ENCODE measurements around the gene PDE3B. TPM values are rescaled to one million over a fixed set of nuclear protein-coding genes. Genes with fewer than 3 reads are reported as not detected.
"Not testable (repeated sequence)": the region's sequence is repeated elsewhere in the genome, so short reads cannot be mapped to it uniquely, and the experiment has no call there.

PDE3B gene
- total RNA-seq, 1 donor from 2014 or later = 28.5 TPM

DNA sequence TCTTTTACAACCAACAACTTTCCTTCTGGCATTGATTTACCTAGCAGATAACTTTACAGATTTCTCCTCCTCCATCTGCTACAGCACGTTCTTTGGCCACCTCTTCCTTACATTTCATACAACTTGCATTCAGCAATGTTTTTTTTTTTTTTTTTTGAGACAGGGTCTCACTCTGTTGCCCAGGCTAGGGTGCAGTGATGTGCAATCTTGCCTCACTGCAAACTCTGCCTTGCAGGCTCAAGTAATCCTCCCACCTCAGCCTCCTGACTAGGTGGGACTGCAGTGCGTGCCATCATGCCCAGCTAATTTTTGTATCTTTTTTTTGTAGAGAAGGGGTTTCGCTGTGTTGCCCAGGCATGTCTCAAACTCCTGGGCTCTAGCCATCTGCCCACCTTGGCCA is 6.5 kb downstream of the PDE3B start:
- TF ChIP-seq CTCF (IDR thresholded peaks at IDR 0.05) = no peak
- intact Hi-C loops (cut with DNase I) = no loop called here
- H3K27ac ChIP-seq = no peak overlapping the region
- H3K4me3 ChIP-seq = no peak overlapping the region
- peaks cover 9% of the 10 kb centered on the region for H3K4me1 ChIP-seq
- DNase-seq = no peak
- no peaks in the 10 kb centered on the region for H3K36me3 ChIP-seq
- no peak for ATAC-seq
- H3K9me3 ChIP-seq = no peaks in the 10 kb centered on the region
- peaks cover 7% of the 10 kb centered on the region for H3K27me3 ChIP-seq

DNA sequence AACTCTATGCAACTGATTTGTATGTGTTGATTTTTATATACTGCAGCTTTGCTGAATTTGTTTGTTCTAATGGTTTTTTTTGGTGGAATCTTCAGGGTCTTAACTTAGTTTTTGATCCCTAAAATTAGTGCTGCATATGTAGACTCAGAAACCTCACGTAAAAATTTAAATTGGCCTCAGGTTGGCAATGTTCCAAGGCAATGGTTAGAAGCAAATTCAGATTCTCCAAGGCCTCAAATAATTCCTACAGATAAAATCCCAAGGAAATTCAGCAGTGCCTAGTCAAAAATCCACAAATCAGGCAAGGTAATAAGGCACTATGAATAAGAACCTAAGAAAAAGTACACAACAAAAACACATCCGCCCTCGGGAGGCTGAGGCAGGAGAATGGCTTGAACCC is 9.5 kb downstream of the PDE3B start:
- no peak for TF ChIP-seq CTCF (IDR thresholded peaks at IDR 0.05)

DNA sequence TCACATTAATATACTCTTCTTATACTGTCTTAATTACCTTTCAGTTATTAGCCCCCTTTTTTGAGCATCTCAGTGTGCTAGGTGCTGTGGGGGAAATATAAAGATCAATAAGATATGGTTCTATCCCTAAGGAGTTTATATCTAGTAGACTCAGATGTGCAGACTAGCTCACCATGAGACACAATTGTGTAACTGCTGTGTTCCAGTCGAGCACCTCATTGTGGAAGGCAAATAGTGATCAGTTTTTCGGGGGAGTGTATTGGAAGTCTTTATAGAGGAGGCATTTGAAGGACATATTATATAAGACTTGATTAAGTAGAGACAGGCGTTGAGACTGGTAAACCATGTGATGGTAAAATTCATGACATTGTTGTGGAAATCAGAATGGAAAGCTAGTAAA is 11.8 kb downstream of the PDE3B start:
- Histone ChIP-seq H3K9me3 (no peaks in the 10 kb centered on the region), H3K36me3 (no peaks in the 10 kb centered on the region), H3K4me1 (no peaks in the 10 kb centered on the region), H3K27me3 (no peaks in the 10 kb centered on the region), H3K4me3 (no peak overlapping the region), H3K27ac (no peak overlapping the region)
- no peak for TF ChIP-seq CTCF (IDR thresholded peaks at IDR 0.05)
- intact Hi-C loops (cut with DNase I) = no loop called here
- DNase-seq = no peak
- no peak for ATAC-seq

More for the DNA sequence above, 9.5 kb downstream of the PDE3B start:
- ATAC-seq (no peak), DNase-seq (no peak)
- Histone ChIP-seq H3K4me3 (no peak overlapping the region), H3K36me3 (no peaks in the 10 kb centered on the region), H3K27me3 (no peaks in the 10 kb centered on the region), H3K27ac (no peak overlapping the region), H3K4me1 (no peaks in the 10 kb centered on the region), H3K9me3 (no peaks in the 10 kb centered on the region)
- intact Hi-C loops (cut with DNase I) = no loop called here

DNA sequence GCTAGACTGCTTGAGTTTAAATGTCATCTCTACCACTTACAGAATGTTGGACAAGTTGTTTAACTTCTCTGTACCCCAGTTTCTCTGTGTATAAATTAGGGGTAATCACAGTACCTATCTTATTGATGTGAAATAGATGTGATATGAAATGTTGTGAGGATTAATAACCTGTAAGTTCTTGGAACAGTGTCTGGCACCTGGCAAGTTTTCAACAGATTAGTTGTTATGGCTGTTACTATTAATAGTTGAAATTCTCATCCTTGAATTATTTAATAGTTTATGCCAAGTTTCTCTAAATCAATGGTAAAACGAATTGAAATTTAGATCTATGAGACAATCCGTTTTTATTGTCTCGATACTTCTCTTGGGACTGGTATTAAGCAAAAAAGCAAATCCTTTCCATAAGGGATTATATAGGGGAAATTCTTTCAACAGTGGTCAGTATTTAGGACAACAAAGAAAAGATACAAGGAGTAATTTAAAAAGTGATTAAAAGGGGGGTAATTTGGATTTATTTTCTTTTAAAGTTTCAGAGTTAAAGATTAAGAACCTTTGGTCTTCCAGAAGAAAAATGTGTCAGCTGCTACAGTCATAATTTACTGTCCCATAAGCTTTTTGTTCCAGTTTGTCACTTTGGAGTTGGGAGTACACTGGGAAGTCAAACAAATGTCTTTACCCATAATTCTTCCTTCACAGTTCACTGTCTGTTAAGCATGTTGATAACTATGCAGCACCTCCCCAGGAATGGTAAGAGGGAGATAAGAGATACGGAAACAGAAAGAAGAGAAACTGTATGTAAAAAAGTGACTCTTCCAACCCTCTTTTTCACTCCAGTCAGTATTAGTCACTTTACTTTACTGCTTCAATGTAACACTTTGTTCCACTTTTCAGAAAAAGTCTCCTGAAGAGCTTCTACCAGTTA is 13.2 kb downstream of the PDE3B start:
- H3K27me3 ChIP-seq = no peaks in the 10 kb centered on the region
- intact Hi-C loops (cut with DNase I) = no loop called here
- H3K4me3 ChIP-seq = no peak overlapping the region
- H3K36me3 ChIP-seq = no peaks in the 10 kb centered on the region
- no peaks in the 10 kb centered on the region for H3K9me3 ChIP-seq
- ATAC-seq (no peak), DNase-seq (no peak)
- H3K4me1 ChIP-seq = no peaks in the 10 kb centered on the region
- TF ChIP-seq CTCF (IDR thresholded peaks at IDR 0.05) = no peak
- no peak overlapping the region for H3K27ac ChIP-seq

- TF ChIP-seq CTCF (IDR thresholded peaks at IDR 0.05) = no peak
- intact Hi-C loops (cut with DNase I) = no loop called here
- Histone ChIP-seq H3K9me3 (no peaks in the 10 kb centered on the region), H3K27me3 (no peaks in the 10 kb centered on the region), H3K36me3 (no peaks in the 10 kb centered on the region), H3K4me3 (no peak overlapping the region), H3K27ac (no peak overlapping the region), H3K4me1 (no peaks in the 10 kb centered on the region)
- no peak for DNase-seq
- ATAC-seq = no peak
Measured at GRCh38 chr11:14657841-14658240, 14.2 kb downstream of the PDE3B start.

DNA sequence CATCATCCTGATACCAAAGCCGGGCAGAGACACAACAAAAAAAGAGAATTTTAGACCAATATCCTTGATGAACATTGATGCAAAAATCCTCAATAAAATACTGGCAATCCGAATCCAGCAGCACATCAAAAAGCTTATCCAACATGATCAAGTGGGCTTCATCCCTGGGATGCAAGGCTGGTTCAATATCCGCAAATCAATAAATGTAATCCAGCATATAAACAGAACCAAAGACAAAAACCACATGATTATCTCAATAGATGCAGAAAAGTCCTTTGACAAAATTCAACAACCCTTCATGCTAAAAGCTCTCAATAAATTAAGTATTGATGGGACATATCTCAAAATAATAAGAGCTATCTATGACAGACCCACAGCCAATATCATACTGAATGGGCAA is 21.3 kb downstream of the PDE3B start:
- H3K27ac ChIP-seq; H3K36me3 ChIP-seq; DNase-seq; H3K4me3 ChIP-seq; H3K9me3 ChIP-seq; ATAC-seq; H3K27me3 ChIP-seq; intact Hi-C loops (cut with DNase I); H3K4me1 ChIP-seq: not testable (repeated sequence)

GRCh38 chr11:14667329-14667728 is 23.7 kb downstream of the PDE3B start:
- H3K27ac ChIP-seq; ATAC-seq; H3K4me3 ChIP-seq; H3K4me1 ChIP-seq; H3K27me3 ChIP-seq; H3K9me3 ChIP-seq; intact Hi-C loops (cut with DNase I); DNase-seq; H3K36me3 ChIP-seq: not testable (repeated sequence)

Data from upper lobe of right lung (tissue), 1 donor.